Measurements from ENCODE around the gene CDS2. TPM values are rescaled to one million over a fixed set of nuclear protein-coding genes. Genes with fewer than 3 reads are reported as not detected.

Gene CDS2
- total RNA-seq, 2 experiments from 2014 or later = 37.5 to 41.9 TPM

DNA sequence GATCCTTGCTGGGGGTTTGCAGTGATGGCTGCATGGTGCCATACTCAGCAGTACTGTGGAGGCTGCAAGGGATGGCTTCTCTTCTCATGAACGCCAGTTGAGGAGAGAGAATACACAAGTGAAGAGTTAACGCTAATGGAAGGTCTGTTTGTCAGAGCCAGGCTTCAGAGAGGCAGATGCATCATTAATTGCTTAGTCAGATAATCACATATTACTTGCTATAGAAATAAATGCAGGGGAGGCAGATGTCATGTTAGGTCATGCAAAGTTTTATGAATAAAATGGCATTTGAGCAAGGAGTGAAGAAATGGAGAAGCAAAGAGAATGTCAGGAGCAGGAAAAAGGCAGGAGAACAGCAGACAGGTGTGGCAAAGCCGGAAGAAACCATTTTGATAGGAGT, 51.2 kb downstream of the CDS2 start:
- peaks cover 14% of the 10 kb centered on the region for H3K36me3 Mint-ChIP-seq
- H3K4me1 Mint-ChIP-seq = peaks cover 4% of the 10 kb centered on the region
- no peaks in the 10 kb centered on the region for H3K9me3 Mint-ChIP-seq
- H3K4me3 Mint-ChIP-seq = no peak overlapping the region
- H3K27me3 Mint-ChIP-seq = no peaks in the 10 kb centered on the region
- DNase-seq = no peak
- H3K27ac Mint-ChIP-seq = no peak overlapping the region

DNA sequence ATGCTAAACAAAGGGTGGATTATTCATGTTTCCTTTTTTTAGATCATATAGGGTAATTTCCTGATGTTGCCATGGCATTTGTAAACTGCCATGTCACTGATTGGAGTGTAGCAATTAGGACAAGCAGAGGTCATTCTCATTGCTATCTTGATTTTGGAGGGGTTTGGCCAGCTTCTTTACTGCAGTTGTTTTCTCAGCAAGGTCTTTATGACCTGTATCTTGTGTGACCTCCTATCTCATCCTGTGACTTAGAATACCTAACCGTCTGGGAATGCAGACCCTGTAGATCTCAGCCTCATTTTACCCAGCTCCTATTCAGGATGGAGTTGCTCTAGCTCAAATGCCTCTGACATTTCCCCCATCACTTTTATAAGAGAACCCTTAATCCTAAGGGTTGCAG, 53.6 kb downstream of the CDS2 start:
- peaks cover 17% of the 10 kb centered on the region for H3K36me3 Mint-ChIP-seq
- H3K4me3 Mint-ChIP-seq = no peak overlapping the region
- no peaks in the 10 kb centered on the region for H3K27me3 Mint-ChIP-seq
- no peak for DNase-seq
- H3K27ac Mint-ChIP-seq = no peak overlapping the region
- no peaks in the 10 kb centered on the region for H3K9me3 Mint-ChIP-seq
- H3K4me1 Mint-ChIP-seq = no peaks in the 10 kb centered on the region

DNA sequence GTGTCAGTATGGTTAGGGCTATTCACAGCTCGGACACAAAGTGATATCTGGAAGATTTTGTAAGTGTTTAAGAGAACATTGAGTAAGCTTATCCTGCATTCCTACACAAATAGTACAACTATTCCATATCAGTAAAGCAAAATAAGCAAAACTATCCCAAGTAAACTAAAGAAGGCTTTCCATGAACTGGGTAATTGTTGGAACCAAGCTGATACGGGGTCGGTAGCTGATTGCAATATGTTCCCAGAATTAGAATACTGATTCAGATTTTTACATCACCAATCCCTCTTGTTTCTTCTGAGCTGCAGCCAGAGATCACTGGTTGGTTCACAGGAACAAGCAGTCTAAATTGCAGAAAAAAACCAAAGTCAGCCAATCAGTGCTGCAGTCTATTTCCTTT, 54.1 kb downstream of the CDS2 start:
- no peak for DNase-seq
- H3K27ac Mint-ChIP-seq = peak overlapping the region; percentile 47
- peaks cover 17% of the 10 kb centered on the region for H3K36me3 Mint-ChIP-seq
- no peaks in the 10 kb centered on the region for H3K27me3 Mint-ChIP-seq
- no peaks in the 10 kb centered on the region for H3K9me3 Mint-ChIP-seq
- H3K4me1 Mint-ChIP-seq = no peaks in the 10 kb centered on the region
- H3K4me3 Mint-ChIP-seq = no peak overlapping the region

DNA sequence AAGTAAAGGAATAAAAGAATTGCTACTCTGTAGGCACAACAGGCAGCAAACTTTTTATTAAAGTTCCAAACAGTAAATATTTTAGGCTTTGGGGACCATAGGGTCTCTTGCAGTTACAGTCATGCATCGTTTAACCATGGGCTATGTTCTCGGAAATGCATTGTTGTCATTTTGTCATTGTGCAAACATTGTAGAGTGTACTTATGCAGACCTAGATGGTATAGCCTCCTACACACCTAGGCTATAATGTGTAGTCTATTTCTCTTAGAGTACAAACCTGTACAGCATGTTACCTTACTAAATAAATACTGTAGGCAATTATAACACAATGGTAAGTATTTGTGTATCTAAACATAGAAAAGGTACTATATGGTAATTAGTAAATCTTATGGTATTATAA, 54.7 kb downstream of the CDS2 start:
- Mint-ChIP-seq H3K9me3 (no peaks in the 10 kb centered on the region), H3K36me3 (peaks cover 14% of the 10 kb centered on the region), H3K4me1 (no peaks in the 10 kb centered on the region), H3K27me3 (no peaks in the 10 kb centered on the region), H3K27ac (no peak overlapping the region), H3K4me3 (no peak overlapping the region)
- no peak for DNase-seq

DNA sequence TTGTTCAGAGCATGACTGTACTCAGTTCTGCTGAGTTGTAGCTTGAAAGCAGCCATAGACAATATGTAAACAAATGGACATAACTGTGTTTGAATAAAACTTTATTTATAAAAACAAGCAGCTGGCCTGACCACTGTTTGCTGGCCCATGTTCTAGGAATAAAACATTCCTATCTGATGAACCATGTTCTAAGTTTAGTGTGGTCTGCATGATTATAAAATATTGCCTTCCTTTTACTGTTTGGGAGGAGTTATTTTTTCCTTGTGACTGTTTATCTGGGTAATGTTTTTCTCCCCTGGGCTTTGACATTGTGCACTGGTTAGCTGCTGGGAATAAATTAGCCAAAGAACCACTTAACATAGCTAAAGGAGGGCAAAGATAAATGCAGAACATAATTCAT, 55.1 kb downstream of the CDS2 start:
- Mint-ChIP-seq H3K9me3 (no peaks in the 10 kb centered on the region), H3K4me3 (no peak overlapping the region), H3K27ac (no peak overlapping the region), H3K4me1 (no peaks in the 10 kb centered on the region), H3K36me3 (peaks cover 11% of the 10 kb centered on the region), H3K27me3 (no peaks in the 10 kb centered on the region)
- no peak for DNase-seq

DNA sequence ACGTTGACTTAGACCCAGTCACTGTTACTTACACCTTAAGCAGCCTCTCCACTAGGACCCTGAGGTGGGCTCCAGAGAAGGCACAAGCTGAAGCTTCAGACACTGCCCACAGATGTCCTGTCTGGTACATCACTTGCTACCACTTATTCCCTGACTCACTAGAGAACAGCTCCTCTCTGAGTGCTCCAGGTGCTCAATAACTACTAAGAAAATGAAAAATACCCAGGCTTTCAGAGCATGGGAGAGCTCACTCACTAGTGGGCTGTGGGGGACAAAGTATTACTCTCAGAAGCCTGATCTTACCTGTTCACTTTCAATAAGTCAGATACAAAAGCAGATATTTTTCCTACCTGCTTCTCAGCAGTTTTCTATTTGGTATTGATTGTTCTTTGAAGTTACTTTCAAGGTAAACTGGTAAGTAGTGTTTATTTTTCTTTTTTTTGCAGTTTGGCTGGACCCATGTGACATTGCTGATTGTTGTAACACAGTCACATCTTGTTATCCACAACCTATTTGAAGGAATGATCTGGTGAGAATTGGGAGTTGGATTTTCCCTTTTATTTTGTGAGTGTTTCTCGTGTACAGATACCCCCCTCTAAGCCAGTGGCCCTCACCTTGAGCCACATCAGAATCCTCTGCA, 55.9 kb downstream of the CDS2 start:
- peak overlapping the region; percentile 28 for H3K27ac Mint-ChIP-seq
- H3K4me1 Mint-ChIP-seq = no peaks in the 10 kb centered on the region
- no peak overlapping the region for H3K4me3 Mint-ChIP-seq
- peaks cover 11% of the 10 kb centered on the region for H3K36me3 Mint-ChIP-seq
- H3K27me3 Mint-ChIP-seq = no peaks in the 10 kb centered on the region
- no peaks in the 10 kb centered on the region for H3K9me3 Mint-ChIP-seq
- DNase-seq = no peak

DNA sequence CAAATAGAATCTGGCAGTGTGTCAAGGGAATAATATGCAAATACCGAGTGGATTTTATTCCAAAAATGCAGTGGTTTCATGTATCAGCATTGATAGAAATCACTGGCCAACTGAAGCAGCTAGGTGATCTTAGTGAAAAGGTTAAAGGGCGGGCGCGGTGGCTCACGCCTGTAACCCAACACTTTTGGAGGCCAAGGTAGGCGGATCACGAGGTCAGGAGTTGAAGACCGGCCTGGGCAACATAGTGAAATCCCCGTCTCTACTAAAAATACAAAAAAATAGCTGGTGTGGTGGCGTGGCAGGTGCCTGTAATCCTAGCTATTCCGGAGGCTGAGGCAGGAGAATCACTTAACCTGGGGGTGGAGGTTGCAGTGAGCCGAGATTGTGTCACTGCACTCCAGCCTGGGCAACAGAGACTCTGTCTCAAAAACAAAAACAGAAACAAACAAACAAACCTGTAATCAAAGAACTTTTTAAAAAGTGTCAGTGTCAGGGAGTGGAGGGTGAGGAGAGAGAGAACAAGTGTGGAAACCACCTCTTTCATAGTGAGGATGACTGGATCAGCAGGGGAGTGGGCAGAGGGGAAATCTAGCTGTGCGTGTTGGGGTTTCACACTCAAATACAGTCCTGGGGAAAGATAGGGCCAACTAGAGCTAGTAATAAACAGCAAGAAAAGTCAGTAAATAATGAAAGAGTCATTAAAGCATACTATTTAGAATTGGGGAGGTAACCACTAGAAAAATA, 57.1 kb downstream of the CDS2 start:
- Mint-ChIP-seq H3K36me3 (peaks cover 5% of the 10 kb centered on the region), H3K4me1 (no peaks in the 10 kb centered on the region), H3K27ac (no peak overlapping the region), H3K4me3 (no peak overlapping the region), H3K9me3 (no peaks in the 10 kb centered on the region), H3K27me3 (no peaks in the 10 kb centered on the region)
- no peak for DNase-seq

DNA sequence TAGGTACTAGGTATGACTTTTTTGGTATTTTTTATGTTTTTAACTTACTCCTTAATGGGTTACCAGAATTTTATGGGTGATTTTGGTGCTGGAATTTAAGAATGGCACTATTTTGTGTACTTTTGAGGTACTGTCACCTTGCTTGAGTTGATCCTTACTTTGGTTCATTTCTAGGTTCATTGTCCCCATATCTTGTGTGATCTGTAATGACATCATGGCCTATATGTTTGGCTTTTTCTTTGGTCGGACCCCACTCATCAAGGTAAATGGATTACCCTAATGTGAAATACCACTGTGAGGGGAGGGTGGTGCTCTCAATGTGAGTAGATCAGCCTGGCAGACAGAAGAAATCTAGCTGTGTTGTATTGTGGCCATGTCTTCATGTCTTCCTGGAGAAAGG, 57.9 kb downstream of the CDS2 start:
- Mint-ChIP-seq H3K36me3 (peaks cover 3% of the 10 kb centered on the region), H3K4me3 (no peak overlapping the region), H3K9me3 (no peaks in the 10 kb centered on the region), H3K27ac (no peak overlapping the region), H3K27me3 (no peaks in the 10 kb centered on the region), H3K4me1 (no peaks in the 10 kb centered on the region)
- no peak for DNase-seq

DNA sequence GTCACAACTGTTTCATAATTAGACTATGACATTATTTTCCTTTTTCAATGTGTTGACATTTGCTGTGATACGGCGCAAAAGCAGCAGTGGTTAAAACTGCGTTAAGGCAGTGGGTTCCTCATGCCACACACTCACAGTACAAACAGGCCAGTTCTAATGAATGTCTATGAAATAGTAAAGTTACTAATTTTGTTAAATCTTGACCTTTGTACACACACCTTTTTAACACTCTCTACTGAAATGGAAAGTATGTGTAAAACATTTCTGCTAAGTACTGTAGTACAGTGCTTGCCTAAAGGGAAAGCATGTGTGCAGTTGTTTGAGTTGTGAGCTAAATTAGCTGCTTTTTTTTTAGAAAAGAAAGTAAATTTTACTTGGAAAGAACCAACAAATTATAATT, 60.3 kb downstream of the CDS2 start:
- DNase-seq = no peak
- Mint-ChIP-seq H3K4me1 (peaks cover 1% of the 10 kb centered on the region), H3K9me3 (no peaks in the 10 kb centered on the region), H3K27me3 (no peaks in the 10 kb centered on the region), H3K36me3 (peaks cover 3% of the 10 kb centered on the region), H3K4me3 (no peak overlapping the region), H3K27ac (peak overlapping the region; percentile 58)

DNA sequence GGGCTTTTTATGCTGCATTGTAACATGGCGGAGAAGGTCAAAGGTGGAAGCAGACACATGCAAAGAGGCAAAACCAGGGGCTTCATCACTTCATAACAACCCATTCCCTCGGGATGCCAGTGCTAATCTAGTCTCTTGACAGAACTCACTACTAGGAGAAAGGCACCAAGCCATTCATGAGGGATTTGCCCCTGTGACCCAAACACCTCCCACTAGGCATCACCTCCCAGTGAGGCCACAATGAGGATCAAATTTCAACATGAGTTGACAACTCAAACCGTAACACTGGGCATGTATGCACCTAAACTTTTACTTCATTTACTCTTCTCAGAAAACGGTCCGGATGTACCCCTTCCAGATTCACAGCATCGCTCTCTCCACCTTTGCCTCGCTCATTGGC, 61.9 kb downstream of the CDS2 start:
- H3K9me3 Mint-ChIP-seq = no peaks in the 10 kb centered on the region
- no peak overlapping the region for H3K27ac Mint-ChIP-seq
- peaks cover 15% of the 10 kb centered on the region for H3K4me1 Mint-ChIP-seq
- H3K36me3 Mint-ChIP-seq = no peaks in the 10 kb centered on the region
- H3K4me3 Mint-ChIP-seq = no peak overlapping the region
- no peak for DNase-seq
- no peaks in the 10 kb centered on the region for H3K27me3 Mint-ChIP-seq

DNA sequence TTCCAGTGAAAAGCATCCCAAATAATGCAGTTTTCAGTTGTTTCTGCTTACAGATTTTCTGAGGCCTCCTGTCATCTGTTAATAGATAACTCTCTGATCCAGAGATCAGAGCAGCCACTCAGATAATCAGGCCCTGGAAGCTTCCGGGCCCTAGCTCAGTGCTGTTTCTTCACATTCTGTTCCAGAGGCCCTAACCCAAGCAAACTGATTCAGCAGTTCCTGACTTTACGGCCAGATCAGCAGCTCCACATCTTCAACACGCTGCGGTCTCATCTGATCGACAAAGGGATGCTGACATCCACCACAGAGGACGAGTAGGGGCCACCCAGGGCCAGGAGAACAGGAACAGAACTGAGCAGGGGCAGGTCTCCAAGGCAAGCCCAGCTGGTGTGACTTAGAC, 63.1 kb downstream of the CDS2 start:
- Mint-ChIP-seq H3K4me3 (no peak overlapping the region), H3K36me3 (no peaks in the 10 kb centered on the region), H3K27me3 (no peaks in the 10 kb centered on the region)

DNA sequence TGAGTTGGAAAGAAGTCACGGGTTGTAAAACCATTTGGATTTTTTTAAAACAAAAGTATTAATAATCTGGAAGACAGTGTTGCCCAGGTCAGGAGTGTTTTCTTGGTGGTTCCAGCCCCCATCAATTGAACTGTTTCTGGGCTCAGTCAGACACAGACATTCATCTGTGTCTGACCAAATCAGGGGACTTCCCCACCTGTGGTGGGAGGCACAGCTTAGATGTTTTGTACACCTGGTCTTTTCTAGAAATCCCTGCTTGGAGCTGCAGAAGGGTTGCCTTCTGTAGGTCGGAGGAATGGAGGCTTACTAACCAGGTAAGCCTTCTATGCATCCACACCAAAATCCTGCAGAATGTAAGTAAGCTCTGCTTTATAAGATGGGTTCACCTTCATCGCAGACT, 63.6 kb downstream of the CDS2 start:
- Mint-ChIP-seq H3K4me3 (no peak overlapping the region), H3K27ac (peak overlapping the region; percentile 45), H3K27me3 (no peaks in the 10 kb centered on the region), H3K9me3 (no peaks in the 10 kb centered on the region), H3K4me1 (peaks cover 15% of the 10 kb centered on the region), H3K36me3 (no peaks in the 10 kb centered on the region)
- DNase-seq = no peak

More for the DNA sequence above, 63.1 kb downstream of the CDS2 start:
- peak overlapping the region; percentile 45 for H3K27ac Mint-ChIP-seq
- no peak for DNase-seq
- H3K9me3 Mint-ChIP-seq = no peaks in the 10 kb centered on the region
- H3K4me1 Mint-ChIP-seq = peaks cover 15% of the 10 kb centered on the region

DNA sequence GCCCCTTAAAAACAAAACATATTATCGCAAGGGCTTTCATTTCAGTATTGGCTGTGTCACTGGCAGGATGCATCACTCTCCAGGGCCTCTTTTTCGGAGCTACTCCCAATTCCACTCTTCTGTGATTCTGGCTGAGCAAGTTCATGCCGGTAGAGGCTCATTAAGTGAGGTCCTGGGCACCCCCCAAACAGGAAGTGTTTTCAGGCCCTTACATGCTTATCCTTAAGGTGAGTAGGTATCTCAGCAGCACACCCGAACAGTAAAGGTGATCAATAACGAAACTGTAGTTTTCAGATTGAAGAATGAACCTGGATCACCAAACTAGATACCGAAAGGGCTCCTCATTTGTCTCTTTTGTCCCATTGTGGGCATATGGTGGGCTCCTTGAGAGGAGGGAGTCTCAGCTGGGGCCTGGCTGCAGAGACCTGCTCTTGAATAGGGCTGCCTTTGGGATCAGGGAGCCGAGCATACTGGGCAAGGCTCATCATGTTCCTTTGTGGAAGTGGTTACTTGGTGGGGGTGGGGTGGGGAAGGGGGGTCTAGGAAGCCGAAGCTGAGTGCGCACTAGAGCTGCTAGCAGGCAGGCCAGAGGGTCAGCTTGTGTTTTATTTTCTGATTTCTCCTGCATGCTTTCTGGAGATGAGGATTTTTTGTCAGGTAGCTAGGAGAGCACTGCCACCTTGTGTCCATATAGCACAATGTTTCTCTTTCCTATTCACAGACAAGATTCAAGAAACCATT, 65.2 kb downstream of the CDS2 start:
- Mint-ChIP-seq H3K4me1 (peaks cover 15% of the 10 kb centered on the region), H3K27ac (peak overlapping the region; percentile 77), H3K36me3 (no peaks in the 10 kb centered on the region)

DNA sequence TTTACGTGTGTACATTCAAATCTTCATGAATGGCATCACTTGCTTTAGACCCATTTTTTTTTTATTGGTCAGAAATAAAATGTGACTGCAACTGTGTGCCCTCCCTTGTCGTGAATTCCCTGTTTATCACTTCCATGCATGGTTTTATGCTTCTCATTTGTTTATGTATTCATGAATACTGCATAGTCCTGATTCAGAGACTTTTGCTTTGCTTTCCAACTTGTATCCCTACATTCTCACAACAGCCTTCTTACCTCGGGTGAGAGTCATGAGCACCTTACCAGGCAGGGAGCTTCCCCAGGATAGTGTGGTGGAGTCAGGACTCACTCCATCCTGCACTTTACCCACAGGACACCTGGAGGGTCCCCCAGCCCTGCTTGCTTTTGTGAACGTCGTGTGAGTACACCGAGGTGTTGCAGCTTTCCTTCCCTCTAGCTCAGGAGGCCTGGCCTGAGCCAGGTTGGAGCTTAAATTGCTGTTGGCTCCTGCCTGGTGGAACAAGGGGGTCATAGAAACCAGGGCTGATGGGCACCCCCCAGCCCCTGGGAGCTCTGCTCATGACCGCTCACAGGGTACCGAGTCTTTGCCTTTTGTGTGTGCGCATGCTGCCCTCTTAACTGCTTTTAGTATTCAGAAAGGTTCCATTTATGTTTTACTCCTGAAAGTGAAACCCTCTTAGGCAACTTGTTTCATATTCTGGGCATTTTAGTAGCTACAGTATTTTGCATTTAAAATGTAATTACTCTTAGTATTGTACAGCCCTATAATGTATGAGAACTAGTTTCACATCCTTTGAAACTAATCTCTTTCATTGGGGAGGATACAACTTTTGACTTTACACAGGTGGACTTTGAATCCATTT, 66.0 kb downstream of the CDS2 start:
- peaks cover 15% of the 10 kb centered on the region for H3K4me1 Mint-ChIP-seq
- no peaks in the 10 kb centered on the region for H3K36me3 Mint-ChIP-seq
- no peaks in the 10 kb centered on the region for H3K27me3 Mint-ChIP-seq
- H3K9me3 Mint-ChIP-seq = no peaks in the 10 kb centered on the region
- peak overlapping the region; percentile 77 for H3K27ac Mint-ChIP-seq
- DNase-seq = no peak
- H3K4me3 Mint-ChIP-seq = no peak overlapping the region

More for the DNA sequence above, 65.2 kb downstream of the CDS2 start:
- Mint-ChIP-seq H3K27me3 (no peaks in the 10 kb centered on the region), H3K9me3 (no peaks in the 10 kb centered on the region), H3K4me3 (no peak overlapping the region)
- DNase-seq = peak; percentile 11

DNA sequence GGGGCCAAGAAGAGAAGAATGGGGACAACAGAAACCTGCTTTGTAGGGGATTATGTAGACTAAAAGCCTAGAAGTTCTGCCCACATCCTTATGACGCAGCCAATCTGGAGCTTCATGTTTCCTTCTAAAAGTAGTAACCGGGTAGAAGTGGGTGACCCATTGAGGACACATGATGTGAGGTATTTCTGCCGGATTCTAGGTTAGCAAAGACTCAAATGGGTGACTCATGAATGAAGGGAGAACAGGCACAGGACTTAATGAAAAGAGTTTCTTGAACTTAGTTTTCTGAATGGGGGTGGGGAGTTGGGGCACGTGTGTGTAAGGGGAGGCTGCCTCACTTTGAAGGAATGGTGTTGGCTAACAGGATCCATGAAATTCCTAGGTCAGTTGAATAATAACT, 68.8 kb downstream of the CDS2 start:
- H3K36me3 Mint-ChIP-seq = peaks cover 6% of the 10 kb centered on the region
- peaks cover 15% of the 10 kb centered on the region for H3K4me1 Mint-ChIP-seq
- H3K4me3 Mint-ChIP-seq = no peak overlapping the region
- H3K27ac Mint-ChIP-seq = no peak overlapping the region
- DNase-seq = no peak
- H3K27me3 Mint-ChIP-seq = no peaks in the 10 kb centered on the region
- no peaks in the 10 kb centered on the region for H3K9me3 Mint-ChIP-seq
